Stomach (tissue), 9 donors: Measurements from ENCODE around the gene ACLY. TPM values are rescaled to one million over a fixed set of nuclear protein-coding genes. Genes with fewer than 3 reads are reported as not detected.

Experiments used
- DNase-seq, 2 donors: peaks; one replicate each; pipeline versions ENCODE4 v3.0.0 to v3.0.0-alpha.2; 2013 to 2019
- H3K27ac ChIP-seq, 5 donors: fragments of 200-600 bp in 4 of 5; sonication (generic) in 4 of 5; one replicate each; pipeline ENCODE4 v1.5.1; 2013 to 2019; ENCODE audit warnings: mild to moderate bottlenecking in 1 of 5, moderate library complexity in 1 of 5
- H3K27me3 ChIP-seq, 3 donors: fragments of 200-600 bp; sonication (generic); one replicate each; pipeline ENCODE4 v1.5.1; 2017 to 2019; ENCODE audit warnings: mixed run types in 1 of 3
- H3K36me3 ChIP-seq, 4 donors: fragments of 200-600 bp; sonication (generic); 1 replicate in 3 of 4; 2 replicates in 1 of 4; pipeline ENCODE4 v1.5.1; 2016 to 2019
- H3K4me1 ChIP-seq, 4 donors: fragments of 200-600 bp; sonication (generic); one replicate each; pipeline ENCODE4 v1.5.1; 2016 to 2019
- H3K4me3 ChIP-seq, 4 donors: fragments of 200-600 bp; sonication (generic) in 3 of 4; one replicate each; pipeline ENCODE4 v1.5.1; 2016 to 2019; ENCODE audit warnings: mild to moderate bottlenecking in 1 of 4
- H3K9me3 ChIP-seq, 4 donors: fragments of 200-600 bp; sonication (generic); one replicate each; pipeline ENCODE4 v1.5.1; 2016 to 2019
- EP300 ChIP-seq: sonication (generic); formaldehyde crosslinking; IDR thresholded peaks from one replicate; pipeline ENCODE4 v1.6.1; 2017; ENCODE audit warnings: antibody characterized with exemption
- POLR2A ChIP-seq, 4 donors: fragments of 450-650 bp; IDR thresholded peaks; one replicate each; pipeline ENCODE4 v1.6.1; 2016; ENCODE audit warnings: antibody characterized with exemption in 4 of 4, control low read depth in 2 of 4, mild to moderate bottlenecking in 1 of 4, moderate library complexity in 1 of 4
- POLR2AphosphoS5 ChIP-seq, 3 donors: sonication (generic); formaldehyde crosslinking; IDR thresholded peaks; one replicate each; pipeline ENCODE4 v1.6.1; 2016; ENCODE audit warnings: antibody characterized with exemption in 3 of 3
- WGBS, 5 donors: extraction: QIAGEN DNeasy Blood & Tissue Kit in 3 of 5; methylation state at CpG; one replicate each; pipeline versions ENCODE4 v1.1.5 to v1.1.7; 2013 to 2018; 5-methylcytosine and 5-hydroxymethylcytosine counted together
- intact Hi-C: fragments of 100-400 bp; cut with DNase I; formaldehyde crosslinking; loops from one replicate; pipeline ENCODE4 v1.15.1; 2023; ENCODE audit warnings: low total_unique reads
- polyA plus RNA-seq, 3 donors: library from polyadenylated mRNA; stranded (reverse); fragments of 200-250 nt; gene quantifications; one replicate each; pipeline ENCODE4 v1.2.3, GENCODE V29; 2013
- total RNA-seq, 5 donors: library from RNA; depleted of rRNA; stranded (reverse); fragments of >200 nt; gene quantifications; one replicate each; pipeline versions ENCODE4 v1.1.0 to v1.2.3, GENCODE V29; 2014 to 2016
- TF ChIP-seq, protein P1 (sequence below), 7 experiments: fragments of 450-650 bp in 4 of 7; fragments of 200-600 bp in 3 of 7; sonication (generic) in 3 of 7; IDR thresholded peaks; one replicate each; pipeline ENCODE4 v1.5.1; 2016 to 2019; ENCODE audit warnings: antibody characterized with exemption in 7 of 7, control low read depth in 2 of 7, mild to moderate bottlenecking in 1 of 7
- donor health status: healthy with polysubstance abuse.
- donor health status: Bipolar disorder and iron deficiency.
- donor health status: healthy.

The ACLY gene
- total and polyA plus RNA-seq, 8 donors: 19.8 to 121 (median 36.9) TPM

- intact Hi-C loops: no loop called here
- Histone ChIP-seq H3K27me3 (no peaks in the 10 kb centered on the region), H3K4me3 (no peak overlapping the region), H3K9me3 (no peaks in the 10 kb centered on the region), H3K27ac (no peak overlapping the region), H3K36me3 (peaks cover 0 to 25% (median 7%) of the 10 kb centered on the region in 4 donors), H3K4me1 (peaks cover 0 to 3% (median 0%) of the 10 kb centered on the region in 4 donors)
- no peak for DNase-seq
- WGBS, 5 donors: 88 to 97% (median 92%) methylated on average over 8 of the region's 8 CpGs
- TF ChIP-seq, protein P1, sequence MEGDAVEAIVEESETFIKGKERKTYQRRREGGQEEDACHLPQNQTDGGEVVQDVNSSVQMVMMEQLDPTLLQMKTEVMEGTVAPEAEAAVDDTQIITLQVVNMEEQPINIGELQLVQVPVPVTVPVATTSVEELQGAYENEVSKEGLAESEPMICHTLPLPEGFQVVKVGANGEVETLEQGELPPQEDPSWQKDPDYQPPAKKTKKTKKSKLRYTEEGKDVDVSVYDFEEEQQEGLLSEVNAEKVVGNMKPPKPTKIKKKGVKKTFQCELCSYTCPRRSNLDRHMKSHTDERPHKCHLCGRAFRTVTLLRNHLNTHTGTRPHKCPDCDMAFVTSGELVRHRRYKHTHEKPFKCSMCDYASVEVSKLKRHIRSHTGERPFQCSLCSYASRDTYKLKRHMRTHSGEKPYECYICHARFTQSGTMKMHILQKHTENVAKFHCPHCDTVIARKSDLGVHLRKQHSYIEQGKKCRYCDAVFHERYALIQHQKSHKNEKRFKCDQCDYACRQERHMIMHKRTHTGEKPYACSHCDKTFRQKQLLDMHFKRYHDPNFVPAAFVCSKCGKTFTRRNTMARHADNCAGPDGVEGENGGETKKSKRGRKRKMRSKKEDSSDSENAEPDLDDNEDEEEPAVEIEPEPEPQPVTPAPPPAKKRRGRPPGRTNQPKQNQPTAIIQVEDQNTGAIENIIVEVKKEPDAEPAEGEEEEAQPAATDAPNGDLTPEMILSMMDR (IDR thresholded peaks at IDR 0.05): no peak
- TF ChIP-seq POLR2AphosphoS5 (IDR thresholded peaks at IDR 0.05) (no peak), EP300 (no peak), POLR2A (IDR thresholded peaks at IDR 0.05) (no peak)
Measured at GRCh38 chr17:41942626-41943373, 24.0 kb upstream of the ACLY start.

DNA sequence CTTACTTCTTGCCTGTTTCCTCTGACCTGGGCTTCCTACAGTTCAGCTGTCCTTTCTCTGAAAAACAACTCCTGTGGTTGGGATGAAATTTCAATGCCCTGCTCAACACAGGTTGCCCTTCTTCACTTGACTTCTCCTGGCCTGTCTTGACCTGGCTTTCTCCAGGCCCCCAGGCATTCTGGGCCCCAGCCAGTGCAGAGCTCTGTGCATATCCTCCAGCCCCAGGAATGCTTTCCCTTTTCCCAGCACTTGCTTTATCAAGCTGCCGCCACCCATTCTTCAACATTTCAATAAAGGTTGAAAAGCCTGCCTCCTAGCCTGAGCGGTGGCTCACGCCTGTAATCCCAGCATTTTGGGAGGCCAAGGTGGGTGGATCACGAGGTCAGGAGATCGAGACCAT is 22.4 kb upstream of the ACLY start:
- peaks cover 0 to 4% (median 0%) of the 10 kb centered on the region in 4 donors for H3K4me1 ChIP-seq
- H3K4me3 ChIP-seq: no peak overlapping the region
- no peak overlapping the region for H3K27ac ChIP-seq
- intact Hi-C loops: no loop called here
- H3K36me3 ChIP-seq: peaks cover 0 to 39% (median 9%) of the 10 kb centered on the region in 4 donors
- no peaks in the 10 kb centered on the region for H3K9me3 ChIP-seq
- H3K27me3 ChIP-seq: no peaks in the 10 kb centered on the region
- 82 to 90% (median 89%) methylated on average over 5 of the region's 5 CpGs for WGBS, 5 donors
- no peak for DNase-seq
- TF ChIP-seq POLR2A (IDR thresholded peaks at IDR 0.05) (no peak), POLR2AphosphoS5 (IDR thresholded peaks at IDR 0.05) (no peak), EP300 (no peak)
- TF ChIP-seq, protein P1 (IDR thresholded peaks at IDR 0.05): no peak

- peaks cover 0 to 4% (median 0%) of the 10 kb centered on the region in 4 donors for H3K4me1 ChIP-seq
- H3K4me3 ChIP-seq: no peak overlapping the region
- WGBS, 5 donors: 77 to 87% (median 83%) methylated on average over 6 of the region's 6 CpGs
- no peaks in the 10 kb centered on the region for H3K9me3 ChIP-seq
- H3K36me3 ChIP-seq: peaks cover 0 to 47% (median 13%) of the 10 kb centered on the region in 4 donors
- no peak for DNase-seq
- TF ChIP-seq POLR2AphosphoS5 (IDR thresholded peaks at IDR 0.05): no peak
- TF ChIP-seq POLR2A (IDR thresholded peaks at IDR 0.05): no peak
- TF ChIP-seq EP300: no peak
- TF ChIP-seq, protein P1 (IDR thresholded peaks at IDR 0.05): no peak
- H3K27ac ChIP-seq: no peak overlapping the region
- H3K27me3 ChIP-seq: no peaks in the 10 kb centered on the region
- intact Hi-C loops: no loop called here
Measured at GRCh38 chr17:41939693-41940090, 20.9 kb upstream of the ACLY start.

DNA sequence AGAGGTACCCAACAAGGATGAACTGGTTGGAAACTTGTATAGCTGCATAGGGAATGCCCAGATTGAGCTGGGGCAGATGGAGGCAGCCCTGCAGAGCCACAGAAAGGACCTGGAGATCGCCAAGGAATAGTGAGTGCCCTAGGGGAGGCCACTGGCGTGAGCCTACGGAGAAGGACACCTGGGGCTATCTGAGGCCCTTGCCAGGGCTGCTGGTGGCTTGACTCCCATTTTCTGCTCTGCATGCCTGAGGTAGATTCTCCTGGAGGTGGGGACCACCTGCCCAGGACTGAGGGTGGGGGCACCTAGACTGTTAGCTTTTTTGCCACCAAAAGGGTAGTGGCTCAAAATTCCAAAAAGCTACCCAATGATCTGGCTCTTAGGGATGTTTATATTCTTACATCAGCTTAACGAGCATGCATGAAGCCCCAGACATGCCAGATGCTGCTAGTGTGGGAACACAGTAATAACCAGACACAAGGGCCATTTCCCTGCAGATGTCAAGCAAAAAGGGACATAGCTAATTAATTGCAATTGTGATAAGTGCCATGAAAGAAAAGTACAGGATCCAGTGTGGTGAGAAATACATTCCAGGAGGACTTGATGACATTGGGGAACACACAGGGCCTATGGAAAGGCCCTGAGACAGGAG is 20.4 kb upstream of the ACLY start:
- no peaks in the 10 kb centered on the region for H3K27me3 ChIP-seq
- no peaks in the 10 kb centered on the region for H3K9me3 ChIP-seq
- peaks cover 0 to 4% (median 0%) of the 10 kb centered on the region in 4 donors for H3K4me1 ChIP-seq
- 74 to 95% (median 93%) methylated on average over 4 of the region's 4 CpGs for WGBS, 5 donors
- no peak overlapping the region for H3K4me3 ChIP-seq
- intact Hi-C loops: no loop called here
- no peak overlapping the region for H3K27ac ChIP-seq
- H3K36me3 ChIP-seq: peaks cover 0 to 47% (median 13%) of the 10 kb centered on the region in 4 donors
- TF ChIP-seq, protein P1 (IDR thresholded peaks at IDR 0.05): no peak
- TF ChIP-seq POLR2AphosphoS5 (IDR thresholded peaks at IDR 0.05) (no peak), EP300 (no peak), POLR2A (IDR thresholded peaks at IDR 0.05) (no peak)
- no peak for DNase-seq
